GM18868 (cell line): ENCODE measurements around the gene ACVR2B.
"Not testable (repeated sequence)": the region's sequence is repeated elsewhere in the genome, so short reads cannot be mapped to it uniquely, and the experiment has no call there.

Experiments
- ATAC-seq: cut with Tn5 transposase; IDR thresholded peaks from one replicate; pipeline ENCODE4 v1.9.1; 2021; ENCODE audit warnings: mild to moderate bottlenecking, moderate library complexity; ENCODE audit not compliant: unreplicated experiment

ACVR2B gene

DNA sequence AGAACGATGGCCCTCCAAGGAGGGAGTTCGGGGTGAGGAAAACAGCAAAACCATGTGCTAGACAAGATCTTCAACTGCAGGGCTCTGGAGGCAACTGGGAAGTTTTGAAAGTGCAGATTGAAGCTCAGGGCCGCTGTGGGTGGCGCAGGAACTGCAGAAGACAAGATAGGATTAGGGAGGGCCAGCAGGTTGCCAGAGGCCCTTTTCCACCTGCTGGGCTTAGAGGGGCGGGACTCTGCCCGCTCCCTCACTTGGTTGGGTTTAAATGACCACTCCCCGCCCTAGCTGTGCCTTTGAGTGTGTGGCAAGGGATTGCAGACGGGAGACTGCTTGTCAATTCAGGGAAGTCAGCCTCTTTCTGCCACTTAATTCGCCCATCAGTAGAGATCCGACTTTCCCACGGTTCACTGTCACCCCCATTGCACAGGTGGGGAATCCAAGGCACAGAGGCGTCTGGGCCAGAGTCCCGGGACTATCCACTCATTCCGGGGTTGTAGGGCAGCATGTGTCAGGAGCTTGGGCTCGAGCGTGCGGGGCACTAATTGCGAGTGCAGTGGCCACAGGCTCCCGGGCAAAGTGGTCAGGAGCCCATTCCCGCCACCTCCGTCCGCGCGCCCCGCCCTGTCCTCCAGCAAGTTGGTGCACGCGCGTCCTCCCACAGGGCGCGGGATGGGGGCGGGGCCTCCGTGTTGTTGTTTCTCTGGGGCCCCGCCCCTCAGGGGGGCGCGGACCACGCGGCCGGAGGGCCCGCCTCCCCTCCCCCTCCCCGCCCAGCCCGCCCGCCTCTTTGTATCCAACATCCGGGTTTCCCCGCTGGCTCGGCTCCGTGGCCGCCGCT lies at the start of gene ACVR2B:
TSS of gene ACVR2B (plus strand) at position 816 of the 838 bp plus-strand sequence. CDS start 433 bp downstream, outside the sequence.
- peak; percentile 69 for ATAC-seq

DNA sequence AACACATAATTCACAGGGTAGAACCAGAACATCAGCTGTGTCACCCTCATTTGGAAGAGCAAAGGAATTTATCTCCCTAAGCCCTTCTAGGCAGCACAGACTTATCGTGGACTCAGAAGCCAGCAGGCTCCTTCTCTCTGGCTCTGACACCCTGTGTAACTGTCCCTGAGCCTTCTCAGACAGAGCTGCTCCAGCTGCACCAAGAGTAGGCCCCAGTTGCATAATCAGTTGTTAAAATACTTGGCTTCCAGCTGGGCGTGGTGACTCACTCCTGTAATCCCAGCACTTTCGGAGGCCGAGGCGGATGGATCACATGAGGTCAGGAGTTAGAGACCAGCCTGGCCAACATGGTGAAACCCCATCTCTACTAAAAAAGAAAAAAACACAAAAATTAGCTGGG lies 49.4 kb upstream of the ACVR2B start:
- ATAC-seq, result no peak

- no peak for ATAC-seq
These were observed 42.1 kb upstream of the ACVR2B start for GRCh38 chr3:38411591-38411990.

DNA sequence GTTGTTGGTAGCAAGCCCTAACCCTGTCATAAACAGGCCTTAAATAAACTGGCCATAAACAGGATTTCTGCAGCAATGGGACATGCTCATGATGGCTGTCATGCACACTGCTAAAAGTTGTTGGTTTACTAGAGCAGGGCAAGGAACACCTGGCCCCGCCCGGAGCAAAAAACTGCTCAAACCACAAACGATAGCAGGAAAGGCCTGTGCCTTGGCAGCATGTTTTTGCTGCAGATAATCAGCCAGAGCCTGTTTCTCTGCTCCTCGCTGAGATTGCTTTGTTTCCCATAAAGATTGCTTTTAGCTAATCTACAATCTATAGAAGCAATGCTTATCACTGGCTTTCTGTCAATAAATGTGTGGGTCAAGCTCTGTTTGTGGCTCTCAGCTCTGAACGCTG lies 32.9 kb upstream of the ACVR2B start:
- ATAC-seq, result not testable (repeated sequence)

DNA sequence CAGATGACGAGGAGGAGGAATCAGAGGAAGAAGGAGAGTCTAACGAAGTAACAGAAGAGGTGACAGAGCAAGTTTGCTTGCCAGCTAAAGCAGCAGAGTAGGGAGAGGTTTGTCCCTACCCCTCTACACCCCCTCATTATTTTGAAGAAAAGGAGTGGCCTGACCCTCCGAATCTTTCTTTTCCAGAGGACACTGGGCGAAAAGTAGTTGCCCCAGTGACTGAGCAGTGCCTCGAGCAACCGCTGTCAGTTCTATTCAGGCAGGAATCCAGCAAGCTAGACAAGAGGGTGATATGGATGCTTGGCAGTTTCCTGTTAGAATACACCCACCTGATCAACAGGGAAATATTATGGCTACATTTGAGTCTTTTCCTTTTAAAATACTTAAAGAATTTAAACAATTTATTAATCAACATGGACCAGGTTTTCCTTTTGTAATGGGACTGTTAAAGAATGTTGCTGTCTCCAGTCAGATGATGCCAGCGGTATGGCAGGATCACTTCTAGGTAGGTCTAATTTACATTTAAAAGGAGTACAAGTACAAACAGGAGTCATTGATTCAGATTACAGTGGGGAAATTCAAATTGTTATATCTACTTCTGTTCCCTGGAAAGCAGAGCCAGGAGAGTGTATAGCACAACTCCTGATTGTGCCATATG lies 31.9 kb upstream of the ACVR2B start:
- no peak for ATAC-seq

DNA sequence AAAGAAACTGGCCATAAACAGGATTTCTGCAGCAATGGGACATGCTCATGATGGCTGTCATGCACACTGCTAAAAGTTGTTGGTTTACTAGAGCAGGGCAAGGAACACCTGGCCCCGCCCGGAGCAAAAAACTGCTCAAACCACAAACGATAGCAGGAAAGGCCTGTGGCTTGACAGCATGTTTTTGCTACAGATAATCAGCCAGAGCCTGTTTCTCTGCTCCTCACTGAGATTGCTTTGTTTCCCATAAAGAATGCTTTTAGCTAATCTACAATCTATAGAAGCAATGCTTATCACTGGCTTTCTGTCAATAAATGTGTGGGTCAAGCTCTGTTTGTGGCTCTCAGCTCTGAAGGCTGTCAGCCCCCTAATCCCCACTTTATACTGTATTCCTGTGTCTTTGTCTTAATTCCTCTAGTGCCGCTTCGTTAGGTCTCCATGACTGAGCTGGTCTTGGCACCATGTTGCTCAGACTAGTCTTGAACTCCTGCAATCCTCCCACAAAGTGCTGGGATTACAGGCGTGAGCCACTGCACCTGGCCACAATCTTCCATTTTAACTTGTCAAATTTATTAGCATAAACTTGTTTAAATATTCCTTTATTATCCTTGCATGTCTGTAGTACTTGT lies 26.8 kb upstream of the ACVR2B start:
- ATAC-seq, result not testable (repeated sequence)

GRCh38 chr3:38432871-38433658 lies 20.6 kb upstream of the ACVR2B start:
- not testable (repeated sequence) for ATAC-seq

DNA sequence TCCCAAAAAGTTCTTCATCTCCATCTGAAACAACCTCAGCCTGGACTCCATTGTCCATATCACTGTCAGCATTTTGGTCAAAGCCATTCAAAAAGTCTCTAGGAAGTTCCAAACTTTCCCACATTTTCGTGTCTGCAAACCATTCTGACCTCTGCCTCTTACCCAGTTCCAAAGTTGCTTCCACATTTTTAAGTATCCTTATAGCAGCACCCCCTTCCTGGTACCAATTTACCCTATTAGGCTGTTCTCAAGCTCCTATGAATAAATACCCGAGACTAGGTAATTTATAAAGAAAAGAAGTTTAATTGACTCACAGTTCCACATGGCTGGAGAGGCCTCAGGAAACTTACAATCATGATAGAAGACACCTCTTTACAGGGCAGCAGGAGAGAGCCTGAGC lies 20.0 kb upstream of the ACVR2B start:
- not testable (repeated sequence) for ATAC-seq

DNA sequence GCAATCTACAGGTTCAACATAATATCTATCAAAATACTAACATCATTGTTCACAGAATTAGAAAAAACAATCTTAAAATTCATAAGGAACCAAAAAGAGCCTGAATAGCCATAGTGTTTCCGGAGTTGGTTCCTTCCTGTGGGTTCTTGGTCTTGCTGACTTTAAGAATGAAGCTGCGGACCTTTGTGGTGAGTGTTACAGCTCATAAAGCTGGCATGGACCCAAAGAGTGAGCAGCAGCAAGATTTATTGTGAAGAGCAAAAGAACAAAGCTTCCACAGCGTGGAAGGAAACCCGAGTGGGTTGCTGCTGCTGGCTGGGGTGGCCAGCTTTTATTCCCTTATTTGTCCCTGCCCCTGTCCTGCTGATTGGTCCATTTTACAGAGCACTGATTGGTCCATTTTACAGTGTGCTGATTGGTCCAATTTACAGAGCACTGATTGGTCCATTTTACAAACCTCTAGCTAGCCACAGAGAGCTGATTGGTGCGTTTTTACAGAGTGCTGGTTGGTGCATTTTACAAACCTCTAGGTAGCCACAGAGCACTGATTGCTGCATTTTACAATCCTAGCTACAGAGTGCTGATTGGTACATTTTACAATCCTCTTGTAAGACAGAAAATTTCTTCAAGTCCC lies 15.1 kb upstream of the ACVR2B start:
- ATAC-seq, result not testable (repeated sequence)

GRCh38 chr3:38443205-38443604 lies 10.5 kb upstream of the ACVR2B start:
- ATAC-seq, result not testable (repeated sequence)

- ATAC-seq, result no peak
These were observed 7.5 kb upstream of the ACVR2B start for GRCh38 chr3:38446085-38446686.

- ATAC-seq, result no peak
These were observed 6.9 kb upstream of the ACVR2B start for GRCh38 chr3:38446812-38447211.

- no peak for ATAC-seq
These were observed 2.8 kb upstream of the ACVR2B start for GRCh38 chr3:38450853-38451252.

GRCh38 chr3:38453913-38454177 lies 155 bp downstream of the ACVR2B start:
- ATAC-seq, result no peak

DNA sequence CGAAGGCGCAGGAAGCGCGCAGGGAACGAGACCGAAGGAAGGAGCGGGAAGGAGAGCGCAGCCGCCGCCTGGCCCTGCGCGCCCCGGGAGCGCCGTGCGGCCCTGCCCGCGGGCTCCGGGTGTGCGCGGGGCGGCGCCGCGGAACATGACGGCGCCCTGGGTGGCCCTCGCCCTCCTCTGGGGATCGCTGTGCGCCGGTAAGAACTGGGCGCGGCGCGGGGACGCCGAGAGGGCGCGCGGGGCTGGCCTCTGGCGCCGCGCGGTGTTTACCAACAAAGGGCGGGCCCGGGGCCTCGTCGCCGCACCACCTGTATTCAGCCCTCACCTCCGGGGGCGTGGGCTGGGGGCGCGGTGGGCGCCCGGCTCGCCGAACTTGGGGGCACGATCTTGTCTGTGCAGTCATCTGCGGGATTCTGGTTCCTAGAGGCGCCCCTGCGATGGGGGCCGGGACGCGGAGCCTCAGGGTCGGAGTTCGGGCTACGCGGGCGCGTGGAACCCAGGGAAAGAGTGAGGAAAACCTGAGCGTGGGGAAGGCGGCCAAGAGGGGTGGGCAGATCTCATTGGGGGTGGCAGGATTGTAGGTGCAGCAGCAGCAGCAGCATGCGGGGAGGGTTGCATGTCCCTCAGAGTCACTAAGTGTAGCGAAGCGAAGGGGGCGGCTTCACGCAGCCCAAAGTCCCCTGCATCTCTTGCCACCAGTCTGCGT lies 641 bp downstream of the ACVR2B start:
- peak; percentile 35 for ATAC-seq

GRCh38 chr3:38454884-38455638 lies 1.4 kb downstream of the ACVR2B start:
- peak; percentile 27 for ATAC-seq

GRCh38 chr3:38455639-38456430 lies 2.1 kb downstream of the ACVR2B start:
- ATAC-seq, result no peak
